Prostate gland (tissue), 2 donors: ENCODE data around the gene INHBA.

Source experiments
- POLR2A ChIP-seq: fragments of 450-650 bp; IDR thresholded peaks from one replicate; pipeline ENCODE4 v1.6.1; 2016; ENCODE audit warnings: antibody characterized with exemption, mild to moderate bottlenecking
- POLR2AphosphoS5 ChIP-seq: sonication (generic); formaldehyde crosslinking; IDR thresholded peaks from one replicate; pipeline ENCODE4 v1.6.1; 2017; ENCODE audit warnings: antibody characterized with exemption
- TF ChIP-seq, protein P1 (sequence below), 4 experiments: fragments of 200-600 bp in 2 of 4; fragments of 450-650 bp in 2 of 4; sonication (generic) in 2 of 4; IDR thresholded peaks; 1 replicate in 3 of 4; 2 replicates in 1 of 4; pipeline ENCODE4 v1.5.1; 2016 to 2019; ENCODE audit warnings: antibody characterized with exemption in 4 of 4, mild to moderate bottlenecking in 2 of 4, moderate library complexity in 2 of 4

- TF ChIP-seq, protein P1, sequence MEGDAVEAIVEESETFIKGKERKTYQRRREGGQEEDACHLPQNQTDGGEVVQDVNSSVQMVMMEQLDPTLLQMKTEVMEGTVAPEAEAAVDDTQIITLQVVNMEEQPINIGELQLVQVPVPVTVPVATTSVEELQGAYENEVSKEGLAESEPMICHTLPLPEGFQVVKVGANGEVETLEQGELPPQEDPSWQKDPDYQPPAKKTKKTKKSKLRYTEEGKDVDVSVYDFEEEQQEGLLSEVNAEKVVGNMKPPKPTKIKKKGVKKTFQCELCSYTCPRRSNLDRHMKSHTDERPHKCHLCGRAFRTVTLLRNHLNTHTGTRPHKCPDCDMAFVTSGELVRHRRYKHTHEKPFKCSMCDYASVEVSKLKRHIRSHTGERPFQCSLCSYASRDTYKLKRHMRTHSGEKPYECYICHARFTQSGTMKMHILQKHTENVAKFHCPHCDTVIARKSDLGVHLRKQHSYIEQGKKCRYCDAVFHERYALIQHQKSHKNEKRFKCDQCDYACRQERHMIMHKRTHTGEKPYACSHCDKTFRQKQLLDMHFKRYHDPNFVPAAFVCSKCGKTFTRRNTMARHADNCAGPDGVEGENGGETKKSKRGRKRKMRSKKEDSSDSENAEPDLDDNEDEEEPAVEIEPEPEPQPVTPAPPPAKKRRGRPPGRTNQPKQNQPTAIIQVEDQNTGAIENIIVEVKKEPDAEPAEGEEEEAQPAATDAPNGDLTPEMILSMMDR (IDR thresholded peaks at IDR 0.05), result no peak
- no peak for TF ChIP-seq POLR2A
- peak; percentile 23 for TF ChIP-seq POLR2AphosphoS5
Observed at GRCh38 chr7:41730668-41731067, 27.8 kb upstream of the INHBA start.
